PFSK-1 (cell line): Measurements from ENCODE around the gene NDUFS6.

Source experiments
- POLR2AphosphoS5 ChIP-seq: IDR thresholded peaks from 2 replicates; pipeline ENCODE4 v1.6.1; 2012; ENCODE audit warnings: low read depth, mild to moderate bottlenecking, control low read depth, low read length, moderate library complexity
- REST ChIP-seq, 2 experiments: IDR thresholded peaks; 2 replicates each; pipeline versions ENCODE4 v1.6.1 to v1.8.0; 2011 to 2012; ENCODE audit warnings: low read depth in 2 of 2, low read length in 2 of 2, control low read depth in 1 of 2, inconsistent platforms in 1 of 2, mild to moderate bottlenecking in 1 of 2, moderate library complexity in 1 of 2; ENCODE audit not compliant: insufficient read depth in 1 of 2
- SIN3A ChIP-seq: IDR thresholded peaks from 2 replicates; pipeline ENCODE4 v1.6.1; 2012; ENCODE audit warnings: mild to moderate bottlenecking, low read length, moderate library complexity, borderline replicate concordance; ENCODE audit not compliant: insufficient read depth

- no peak for TF ChIP-seq REST (IDR thresholded peaks at IDR 0.05; ENCODE audit: insufficient read depth in 1 of 2, low read depth in 2 of 2, low read length in 2 of 2)
- no peak for TF ChIP-seq SIN3A
- no peak for TF ChIP-seq POLR2AphosphoS5
Measured at GRCh38 chr5:1842004-1842819, 41.0 kb downstream of the NDUFS6 start.
